EH (cell line): ENCODE results near the gene TSR3.

Source experiments
- DNase-seq: peaks from one replicate; pipeline ENCODE4 v3.0.0-alpha.2; 2015; ENCODE audit warnings: low read depth

Gene TSR3

DNA sequence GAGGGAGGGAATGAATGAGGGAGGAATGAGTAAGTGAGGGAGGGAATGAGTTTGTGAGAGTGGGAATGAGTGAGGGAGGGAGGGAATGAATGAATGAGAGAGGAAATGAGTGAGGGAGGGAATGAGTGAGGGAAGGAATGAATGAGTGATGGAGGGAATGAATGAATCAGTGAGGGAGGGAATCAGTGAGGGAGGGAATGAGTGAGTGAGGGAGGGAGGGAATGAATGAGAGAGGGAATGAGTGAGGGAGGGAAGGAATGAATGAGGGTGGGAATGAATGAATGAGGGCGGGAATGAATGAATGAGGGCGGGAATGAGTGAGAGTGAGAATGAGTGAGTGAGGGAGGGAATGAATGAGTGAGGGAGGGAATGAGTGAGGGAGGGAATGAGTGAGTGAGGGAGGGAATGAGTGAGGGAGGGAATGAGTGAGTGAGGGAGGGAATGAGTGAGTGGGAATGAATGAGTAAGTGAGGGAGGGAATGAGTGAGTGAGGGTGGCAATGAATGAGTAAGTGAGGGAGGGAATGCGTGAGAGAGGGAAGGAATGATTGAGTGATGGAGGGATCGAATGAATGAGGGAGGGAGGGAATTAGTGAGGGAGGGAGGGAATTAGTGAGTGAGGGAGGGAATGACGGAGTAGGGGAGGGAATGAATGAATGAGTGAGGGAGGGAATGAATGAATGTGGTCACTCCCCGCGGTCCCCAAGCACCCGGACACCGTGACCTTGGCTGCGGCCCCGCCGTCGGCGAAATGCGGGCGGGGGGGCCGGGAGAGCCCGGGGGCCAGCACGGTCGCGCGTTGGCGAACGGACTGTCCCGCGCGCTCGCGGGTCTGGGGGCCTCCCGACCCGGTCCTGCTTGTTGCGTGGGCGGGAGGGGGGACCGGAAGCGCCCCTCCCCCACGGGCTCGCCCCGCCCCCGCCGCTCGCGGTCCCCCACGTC lies 43.4 kb downstream of the TSR3 start:
- no peak for DNase-seq

GRCh38 chr16:1306334-1306733 lies 45.3 kb downstream of the TSR3 start:
- DNase-seq: no peak

DNA sequence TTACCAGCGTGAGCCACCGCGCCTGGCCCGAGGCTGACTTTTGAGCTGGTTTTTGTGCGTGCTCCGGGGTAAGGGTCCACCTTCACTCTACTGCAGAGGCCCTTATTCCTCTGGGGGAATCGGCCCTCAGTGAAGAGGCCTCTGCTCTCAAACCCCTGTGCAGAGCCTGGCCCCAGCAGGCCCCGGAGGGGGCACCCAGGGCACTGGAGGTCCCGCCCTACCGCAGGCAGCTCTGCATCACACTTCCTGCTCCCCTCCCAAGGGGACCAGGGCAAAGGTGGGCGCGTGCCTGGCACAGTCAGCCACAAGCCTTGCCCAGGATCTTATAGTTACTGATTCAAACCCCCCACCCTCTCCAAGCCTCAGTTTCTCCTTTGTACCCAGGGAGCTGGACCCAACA lies 45.9 kb downstream of the TSR3 start:
- no peak for DNase-seq

- no peak for DNase-seq
Measured at GRCh38 chr16:1301562-1301961, 50.1 kb downstream of the TSR3 start.

DNA sequence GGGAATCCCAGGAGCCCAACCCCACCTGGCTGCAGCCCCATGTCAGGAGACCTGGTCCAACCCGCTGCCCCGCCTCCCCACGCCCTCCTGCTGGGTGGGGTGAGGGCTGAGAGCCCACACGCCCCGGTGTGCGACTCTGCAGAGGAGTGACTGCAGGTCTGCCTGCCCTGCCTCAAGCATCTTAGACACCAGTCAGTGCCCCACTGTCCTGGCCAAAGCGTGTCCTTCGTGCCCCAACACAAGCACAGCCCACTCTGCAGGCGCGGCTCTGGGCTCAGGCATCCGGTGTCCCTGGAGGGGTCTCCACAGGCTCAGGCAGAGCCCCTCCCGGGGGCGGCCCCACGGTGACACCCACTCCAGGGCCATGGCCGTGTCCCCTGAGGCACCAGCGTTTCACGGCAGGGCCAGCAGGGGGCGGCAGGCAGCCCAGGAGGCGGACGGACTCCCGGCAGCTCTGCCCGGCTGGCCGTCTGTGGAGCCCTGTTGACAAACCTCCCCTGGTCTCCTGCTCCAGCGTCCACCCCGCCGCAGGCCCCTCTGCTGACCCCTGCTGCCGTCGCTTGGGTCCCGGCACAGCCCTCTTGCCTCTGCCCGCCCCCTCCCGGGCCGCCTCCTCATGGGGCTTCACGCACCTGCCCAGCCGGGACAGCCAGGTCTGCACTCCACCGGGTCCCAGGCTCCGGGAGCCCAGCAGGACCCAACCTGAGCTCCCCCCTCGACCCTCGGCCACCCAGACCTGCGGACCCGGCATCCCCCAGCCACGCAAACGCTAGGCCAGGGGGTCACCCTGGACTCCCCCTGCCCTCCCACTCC lies 50.8 kb downstream of the TSR3 start:
- peak; percentile 58 for DNase-seq

GRCh38 chr16:1299868-1300203 lies 51.8 kb downstream of the TSR3 start:
- no peak for DNase-seq
